H1 (cell line): ENCODE data around the gene DYNLRB1. TPM values are rescaled to one million over a fixed set of nuclear protein-coding genes. Genes with fewer than 3 reads are reported as not detected.

Source experiments
- CTCF ChIA-PET: fragments of 300-600 bp; sonication (Branson Sonifier 250); formaldehyde crosslinking; loops from one replicate; lab custom pipeline; 2021; ENCODE audit not compliant: partially characterized antibody; lab: Charles Lee
- POLR2A ChIA-PET: fragments of 300-600 bp; sonication (Branson Sonifier 250); formaldehyde crosslinking; loops from one replicate; lab custom pipeline; 2021; ENCODE audit warnings: inconsistent platforms; ENCODE audit not compliant: partially characterized antibody; lab: Charles Lee
- DNase-seq, 2 experiments: peaks; one replicate each; pipeline versions ENCODE4 v3.0.0 to v3.0.0-alpha.2; 2010 to 2022; ENCODE audit warnings: low spot score in 2 of 2, low read depth in 1 of 2, mixed read lengths in 1 of 2
- FAIRE-seq: peaks from 2 replicates; lab custom pipeline; 2011; peaks lifted over from hg19 to GRCh38; lab: Jason Lieb, UNC
- H2AFZ ChIP-seq: 2 replicates; pipeline ENCODE4 v1.8.1; 2012; ENCODE audit warnings: low read length, inconsistent platforms
- H2AK5ac ChIP-seq: 2 replicates; pipeline ENCODE4 v1.6.1; 2013; ENCODE audit warnings: low read depth, low read length
- H2BK120ac ChIP-seq: replicated peaks from 2 replicates; pipeline ENCODE3; 2013; ENCODE audit warnings: low read depth, low read length, inconsistent platforms
- H2BK12ac ChIP-seq: 2 replicates; pipeline ENCODE4 v1.6.1; 2013; ENCODE audit warnings: low read depth, low read length
- H2BK15ac ChIP-seq: 2 replicates; pipeline ENCODE4 v1.6.1; 2013; ENCODE audit warnings: low read length
- H2BK20ac ChIP-seq: 2 replicates; pipeline ENCODE4 v1.6.1; 2013; ENCODE audit warnings: low read length
- H2BK5ac ChIP-seq: 2 replicates; pipeline ENCODE4 v1.6.1; 2013; ENCODE audit warnings: low read depth, low read length
- H3K14ac ChIP-seq: 2 replicates; pipeline ENCODE4 v1.6.1; 2013; ENCODE audit warnings: inconsistent platforms; ENCODE audit not compliant: insufficient read length
- H3K18ac ChIP-seq: 2 replicates; pipeline ENCODE4 v1.6.1; 2013; ENCODE audit warnings: low read length; ENCODE audit errors: extremely low read depth
- H3K23ac ChIP-seq: 2 replicates; pipeline ENCODE4 v1.6.1; 2013; ENCODE audit warnings: inconsistent platforms; ENCODE audit not compliant: insufficient read length
- H3K23me2 ChIP-seq: 2 replicates; pipeline ENCODE4 v1.6.1; 2013; ENCODE audit warnings: low read depth, low read length
- H3K27ac ChIP-seq: 2 replicates; pipeline ENCODE4 v1.6.1; 2011; ENCODE audit warnings: low read depth, low read length, inconsistent platforms
- H3K27me3 ChIP-seq, 4 experiments: replicated peaks in 1 of 4; 1 replicate in 1 of 4; 2 replicates in 3 of 4; pipeline versions ENCODE4 v1.6.1 to v1.8.1; 2011 to 2013; ENCODE audit warnings: low read length in 3 of 4, mild to moderate bottlenecking in 3 of 4, inconsistent platforms in 2 of 4, mixed read lengths in 2 of 4, moderate library complexity in 1 of 4; ENCODE audit not compliant: control insufficient read depth in 3 of 4, insufficient read depth in 3 of 4; ENCODE audit errors: extremely low read depth in 1 of 4
- H3K36me3 ChIP-seq, 4 experiments: 2 replicates each; pipeline versions ENCODE4 v1.6.1 to v1.8.1; 2011 to 2013; ENCODE audit warnings: mild to moderate bottlenecking in 4 of 4, low read length in 3 of 4, moderate library complexity in 2 of 4, control low read depth in 1 of 4, inconsistent platforms in 1 of 4; ENCODE audit not compliant: insufficient read depth in 4 of 4, control insufficient read depth in 2 of 4
- H3K4ac ChIP-seq: replicated peaks from 2 replicates; pipeline ENCODE3; 2013; ENCODE audit warnings: low read length, low read depth, mixed read lengths, inconsistent platforms; ENCODE audit not compliant: insufficient read length
- H3K4me1 ChIP-seq, 4 experiments: replicated peaks in 1 of 4; 1 replicate in 1 of 4; 2 replicates in 3 of 4; pipeline versions ENCODE4 v1.6.1 to v1.8.1; 2011 to 2013; ENCODE audit warnings: low read length in 3 of 4, inconsistent platforms in 2 of 4, mixed read lengths in 1 of 4; ENCODE audit not compliant: insufficient read depth in 4 of 4, control insufficient read depth in 3 of 4
- H3K4me2 ChIP-seq, 2 experiments: 2 replicates each; pipeline versions ENCODE4 v1.6.1 to v1.8.1; 2011 to 2013; ENCODE audit warnings: low read depth in 2 of 2, low read length in 2 of 2, control low read depth in 1 of 2, inconsistent platforms in 1 of 2, mild to moderate bottlenecking in 1 of 2; ENCODE audit not compliant: insufficient read depth in 1 of 2
- H3K4me3 ChIP-seq, 4 experiments: fragments of 200-600, 300-600 bp in 1 of 4; sonication (generic), shearing (Covaris generic), sonication (Bioruptor Twin) in 1 of 4; 2 replicates each; pipeline versions ENCODE4 v1.5.1 to v1.8.1; 2011 to 2016; ENCODE audit warnings: low read length in 4 of 4, low read depth in 3 of 4, control low read depth in 2 of 4, inconsistent platforms in 2 of 4, mild to moderate bottlenecking in 2 of 4, mixed read lengths in 1 of 4, moderate library complexity in 1 of 4; ENCODE audit not compliant: insufficient read depth in 2 of 4; ENCODE audit errors: extremely low read depth in 1 of 4
- H3K56ac ChIP-seq: replicated peaks from 2 replicates; pipeline ENCODE3; 2013; ENCODE audit warnings: low read depth, mild to moderate bottlenecking, mixed read lengths, low read length, inconsistent platforms; ENCODE audit not compliant: insufficient read length
- H3K79me1 ChIP-seq: 2 replicates; pipeline ENCODE4 v1.6.1; 2013; ENCODE audit warnings: low read depth, low read length, control low read depth
- H3K79me2 ChIP-seq, 2 experiments: 2 replicates each; pipeline versions ENCODE4 v1.6.1 to v1.8.1; 2012 to 2013; ENCODE audit warnings: low read length in 2 of 2, mild to moderate bottlenecking in 2 of 2, inconsistent platforms in 1 of 2; ENCODE audit not compliant: insufficient read depth in 2 of 2, control insufficient read depth in 1 of 2
- H3K9ac ChIP-seq, 4 experiments: replicated peaks in 1 of 4; 1 replicate in 1 of 4; 2 replicates in 3 of 4; pipeline versions ENCODE4 v1.6.1 to v1.8.1; 2011 to 2013; ENCODE audit warnings: low read depth in 3 of 4, low read length in 3 of 4, control low read depth in 2 of 4, mild to moderate bottlenecking in 2 of 4, moderate library complexity in 2 of 4, inconsistent platforms in 1 of 4; ENCODE audit errors: extremely low read depth in 1 of 4
- H3K9me3 ChIP-seq, 2 experiments: 2 replicates each; pipeline versions ENCODE4 v1.6.1 to v1.8.1; 2012 to 2013; ENCODE audit warnings: mild to moderate bottlenecking in 2 of 2, moderate library complexity in 2 of 2, control low read depth in 1 of 2, inconsistent platforms in 1 of 2, low read depth in 1 of 2, low read length in 1 of 2, mixed read lengths in 1 of 2; ENCODE audit not compliant: insufficient read depth in 2 of 2
- H4K20me1 ChIP-seq, 2 experiments: replicated peaks in 1 of 2; 2 replicates each; pipeline versions ENCODE3 to v1.8.1; 2011 to 2013; ENCODE audit warnings: inconsistent platforms in 2 of 2, low read length in 2 of 2, mild to moderate bottlenecking in 1 of 2; ENCODE audit not compliant: insufficient read depth in 2 of 2, control insufficient read depth in 1 of 2
- H4K5ac ChIP-seq: 2 replicates; pipeline ENCODE4 v1.6.1; 2013; ENCODE audit warnings: low read length, low read depth, mixed read lengths, inconsistent platforms; ENCODE audit not compliant: insufficient read length
- H4K8ac ChIP-seq: 2 replicates; pipeline ENCODE4 v1.8.0; 2013; ENCODE audit warnings: mild to moderate bottlenecking, moderate library complexity, low read length, inconsistent platforms; ENCODE audit not compliant: insufficient read depth; ENCODE audit errors: extremely low read depth
- H4K91ac ChIP-seq: replicated peaks from 2 replicates; pipeline ENCODE3; 2013; ENCODE audit warnings: low read length, mixed read lengths, inconsistent platforms; ENCODE audit not compliant: insufficient read length
- CEBPB ChIP-seq: IDR thresholded peaks from 2 replicates; pipeline ENCODE4 v1.6.1; 2012; ENCODE audit warnings: low read depth, low read length
- CHD2 ChIP-seq: IDR thresholded peaks from 2 replicates; pipeline ENCODE4 v1.6.1; 2012; ENCODE audit warnings: low read length, improper control_type of control experiment
- HDAC6 ChIP-seq: IDR thresholded peaks from one replicate; pipeline ENCODE4 v1.7.1; 2012; ENCODE audit warnings: low read depth, mild to moderate bottlenecking, inconsistent platforms, low read length, moderate library complexity
- JUND ChIP-seq: IDR thresholded peaks from 2 replicates; pipeline ENCODE4 v1.6.1; 2011; ENCODE audit warnings: mild to moderate bottlenecking, improper control_type of control experiment, low read length
- RAD21 ChIP-seq, 2 experiments: IDR thresholded peaks in 1 of 2; conservative IDR thresholded peaks in 1 of 2; 2 replicates each; pipeline ENCODE4 v1.6.1; 2011; ENCODE audit warnings: low read depth in 2 of 2, low read length in 2 of 2, improper control_type of control experiment in 1 of 2, inconsistent platforms in 1 of 2, mild to moderate bottlenecking in 1 of 2, moderate library complexity in 1 of 2
- RXRA ChIP-seq: IDR thresholded peaks from 2 replicates; pipeline ENCODE4 v1.6.1; 2011; ENCODE audit warnings: low read depth, mild to moderate bottlenecking, low read length, moderate library complexity; ENCODE audit not compliant: insufficient read depth
- SIX5 ChIP-seq: IDR thresholded peaks from 2 replicates; pipeline ENCODE4 v1.6.1; 2011; ENCODE audit warnings: mild to moderate bottlenecking, low read depth, low read length
- SP1 ChIP-seq: IDR thresholded peaks from 2 replicates; pipeline ENCODE4 v1.6.1; 2011; ENCODE audit warnings: low read depth, low read length
- YY1 ChIP-seq: IDR thresholded peaks from 2 replicates; pipeline ENCODE4 v1.6.1; 2011; ENCODE audit warnings: low read depth, mild to moderate bottlenecking, low read length
- WGBS, 2 experiments: shearing (Covaris generic) in 1 of 2; methylation state at CpG; one replicate each; pipeline versions ENCODE4 v1.1.6 to v1.1.7; 2013 to 2015; ENCODE audit warnings: low lambda C conversion rate in 2 of 2, mixed read lengths in 2 of 2, inconsistent platforms in 1 of 2, low coverage in 1 of 2, missing lambda C conversion rate in 1 of 2; ENCODE audit not compliant: insufficient replicate concordance in 2 of 2, insufficient coverage in 1 of 2, insufficient read length in 1 of 2; ENCODE audit errors: extremely low coverage in 1 of 2, missing lambda C conversion rate in 1 of 2; 5-methylcytosine and 5-hydroxymethylcytosine counted together
- polyA plus RNA-seq, 7 experiments: library from polyadenylated mRNA; depleted of rRNA in 3 of 7; stranded (reverse) in 5 of 7; unstranded in 2 of 7; fragments of >200 nt in 5 of 7; fragments of 200-250 nt in 2 of 7; gene quantifications; 1 replicate in 5 of 7; 2 replicates in 1 of 7; 4 replicates in 1 of 7; pipeline versions ENCODE4 v1.2.1 to v1.2.3, GENCODE V29; 2011 to 2013; ENCODE audit warnings: missing spikeins in 2 of 7, mixed read lengths in 2 of 7
- total RNA-seq: library from RNA; stranded (reverse); fragmentation: NEBNext Ultra II Directional; extraction: Animal tissue kit (Norgen Biotek cat#: 25700); gene quantifications from 2 replicates; pipeline ENCODE4 v1.2.1, GENCODE V29; 2021
- TF ChIP-seq, protein P1 (sequence below), 3 experiments: IDR thresholded peaks; 1 replicate in 2 of 3; 2 replicates in 1 of 3; pipeline versions ENCODE4 v1.5.1 to v1.6.1; 2011; ENCODE audit warnings: low read length in 3 of 3, mild to moderate bottlenecking in 3 of 3, inconsistent platforms in 2 of 3, low read depth in 1 of 3, moderate library complexity in 1 of 3; ENCODE audit not compliant: insufficient read depth in 1 of 3; ENCODE audit errors: control extremely low read depth in 1 of 3
- TF ChIP-seq, protein P2 (sequence below): IDR thresholded peaks from 2 replicates; pipeline ENCODE4 v1.6.1; 2012; ENCODE audit warnings: low read length, inconsistent platforms

Gene DYNLRB1
- total and polyA plus RNA-seq, 2 of the 8 experiments (the other 6 are each of a cell fraction or from before 2014, with no cell fraction given), result 109 to 214 TPM

DNA sequence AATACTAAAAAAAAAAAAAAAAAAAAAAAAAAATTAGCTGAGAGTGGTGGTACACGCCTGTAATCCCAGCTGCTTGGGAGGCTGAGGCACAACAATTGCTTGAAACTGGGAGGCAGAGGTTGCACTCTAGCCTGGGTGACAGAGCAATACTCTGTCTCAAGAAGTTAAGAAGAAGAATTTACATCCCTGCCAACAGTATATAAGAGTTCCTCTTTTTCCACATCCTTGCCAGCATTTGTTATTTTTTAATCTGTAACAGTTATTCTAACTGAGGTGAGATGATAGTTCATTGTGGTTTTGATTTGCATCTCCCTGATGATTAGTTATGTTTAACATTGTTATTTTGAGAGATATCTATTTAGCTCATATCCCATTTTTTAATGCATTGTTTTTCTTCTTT is 20.3 kb upstream of the DYNLRB1 start:
- Histone ChIP-seq H2AFZ (no peak overlapping the region), H3K27ac (no peak overlapping the region), H3K14ac (no peak overlapping the region), H4K91ac (no peak overlapping the region), H2AK5ac (no peak overlapping the region), H2BK20ac (no peak overlapping the region), H3K23ac (no peak overlapping the region), H2BK5ac (no peak overlapping the region), H3K9ac (no peak overlapping the region), H3K4me2 (no peak overlapping the region), H3K36me3 (peaks cover 3 to 31% (median 8%) of the 10 kb centered on the region in 4 experiments; a peak in 5 of 8 replicates), H4K8ac (no peak overlapping the region), H2BK15ac (no peak overlapping the region), H3K79me2 (no peaks in the 10 kb centered on the region), H3K18ac (no peak overlapping the region), H3K4me3 (no peak overlapping the region), H3K56ac (no peak overlapping the region), H3K23me2 (no peaks in the 10 kb centered on the region), H3K27me3 (no peaks in the 10 kb centered on the region), H2BK12ac (no peak overlapping the region), H4K20me1 (peaks cover 0 to 4% of the 10 kb centered on the region in 2 experiments), H3K4me1 (no peaks in the 10 kb centered on the region), H3K9me3 (no peaks in the 10 kb centered on the region), H4K5ac (no peak overlapping the region), H3K79me1 (no peaks in the 10 kb centered on the region), H2BK120ac (no peak overlapping the region), H3K4ac (no peak overlapping the region)
- CTCF ChIA-PET, result interaction anchor here (1.7 kb wide), 1 partner anchor 183 kb away, joined by 4 read pairs; no protein-coding TSS in a partner anchor
- POLR2A ChIA-PET, result no interaction called here
- WGBS, 2 experiments, result no CpG with 5 or more reads among the region's 1 CpG
- FAIRE-seq (no peak), DNase-seq (no peak)
- TF ChIP-seq RXRA, result no peak
- TF ChIP-seq, protein P1, sequence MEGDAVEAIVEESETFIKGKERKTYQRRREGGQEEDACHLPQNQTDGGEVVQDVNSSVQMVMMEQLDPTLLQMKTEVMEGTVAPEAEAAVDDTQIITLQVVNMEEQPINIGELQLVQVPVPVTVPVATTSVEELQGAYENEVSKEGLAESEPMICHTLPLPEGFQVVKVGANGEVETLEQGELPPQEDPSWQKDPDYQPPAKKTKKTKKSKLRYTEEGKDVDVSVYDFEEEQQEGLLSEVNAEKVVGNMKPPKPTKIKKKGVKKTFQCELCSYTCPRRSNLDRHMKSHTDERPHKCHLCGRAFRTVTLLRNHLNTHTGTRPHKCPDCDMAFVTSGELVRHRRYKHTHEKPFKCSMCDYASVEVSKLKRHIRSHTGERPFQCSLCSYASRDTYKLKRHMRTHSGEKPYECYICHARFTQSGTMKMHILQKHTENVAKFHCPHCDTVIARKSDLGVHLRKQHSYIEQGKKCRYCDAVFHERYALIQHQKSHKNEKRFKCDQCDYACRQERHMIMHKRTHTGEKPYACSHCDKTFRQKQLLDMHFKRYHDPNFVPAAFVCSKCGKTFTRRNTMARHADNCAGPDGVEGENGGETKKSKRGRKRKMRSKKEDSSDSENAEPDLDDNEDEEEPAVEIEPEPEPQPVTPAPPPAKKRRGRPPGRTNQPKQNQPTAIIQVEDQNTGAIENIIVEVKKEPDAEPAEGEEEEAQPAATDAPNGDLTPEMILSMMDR (IDR thresholded peaks at IDR 0.05; ENCODE audit: control extremely low read depth in 1 of 3, insufficient read depth in 1 of 3, low read depth in 1 of 3, low read length in 3 of 3), result no peak
- TF ChIP-seq RAD21 (IDR thresholded peaks at IDR 0.05 in 1 of 2, conservative IDR thresholded peaks at IDR 0.05 in 1 of 2; ENCODE audit: low read depth in 2 of 2, low read length in 2 of 2), result no peak
- TF ChIP-seq CEBPB, result no peak
- TF ChIP-seq YY1, result no peak
- no peak for TF ChIP-seq SIX5
- no peak for TF ChIP-seq JUND
- no peak for TF ChIP-seq HDAC6
- TF ChIP-seq, protein P2, sequence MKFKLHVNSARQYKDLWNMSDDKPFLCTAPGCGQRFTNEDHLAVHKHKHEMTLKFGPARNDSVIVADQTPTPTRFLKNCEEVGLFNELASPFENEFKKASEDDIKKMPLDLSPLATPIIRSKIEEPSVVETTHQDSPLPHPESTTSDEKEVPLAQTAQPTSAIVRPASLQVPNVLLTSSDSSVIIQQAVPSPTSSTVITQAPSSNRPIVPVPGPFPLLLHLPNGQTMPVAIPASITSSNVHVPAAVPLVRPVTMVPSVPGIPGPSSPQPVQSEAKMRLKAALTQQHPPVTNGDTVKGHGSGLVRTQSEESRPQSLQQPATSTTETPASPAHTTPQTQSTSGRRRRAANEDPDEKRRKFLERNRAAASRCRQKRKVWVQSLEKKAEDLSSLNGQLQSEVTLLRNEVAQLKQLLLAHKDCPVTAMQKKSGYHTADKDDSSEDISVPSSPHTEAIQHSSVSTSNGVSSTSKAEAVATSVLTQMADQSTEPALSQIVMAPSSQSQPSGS, result no peak
- no peak for TF ChIP-seq SP1
- TF ChIP-seq CHD2, result no peak
